A673 (cell line): ENCODE measurements around the gene TTLL7.

Experiments
- EZH2 ChIP-seq: fragments of 200-600 bp; sonication (generic); IDR thresholded peaks from 2 replicates; pipeline ENCODE4 v1.6.1; 2017; ENCODE audit warnings: borderline replicate concordance, low read depth, mild to moderate bottlenecking, mixed read lengths, antibody characterized with exemption, low read length; ENCODE audit not compliant: poor library complexity, severe bottlenecking
- TF ChIP-seq, protein P1 (sequence below): fragments of 300-800, 200-600 bp; sonication (generic); conservative IDR thresholded peaks from 2 replicates; pipeline ENCODE4 v1.5.1; 2017; ENCODE audit warnings: low read depth, mild to moderate bottlenecking, antibody characterized with exemption, low read length, moderate library complexity, mixed read lengths

DNA sequence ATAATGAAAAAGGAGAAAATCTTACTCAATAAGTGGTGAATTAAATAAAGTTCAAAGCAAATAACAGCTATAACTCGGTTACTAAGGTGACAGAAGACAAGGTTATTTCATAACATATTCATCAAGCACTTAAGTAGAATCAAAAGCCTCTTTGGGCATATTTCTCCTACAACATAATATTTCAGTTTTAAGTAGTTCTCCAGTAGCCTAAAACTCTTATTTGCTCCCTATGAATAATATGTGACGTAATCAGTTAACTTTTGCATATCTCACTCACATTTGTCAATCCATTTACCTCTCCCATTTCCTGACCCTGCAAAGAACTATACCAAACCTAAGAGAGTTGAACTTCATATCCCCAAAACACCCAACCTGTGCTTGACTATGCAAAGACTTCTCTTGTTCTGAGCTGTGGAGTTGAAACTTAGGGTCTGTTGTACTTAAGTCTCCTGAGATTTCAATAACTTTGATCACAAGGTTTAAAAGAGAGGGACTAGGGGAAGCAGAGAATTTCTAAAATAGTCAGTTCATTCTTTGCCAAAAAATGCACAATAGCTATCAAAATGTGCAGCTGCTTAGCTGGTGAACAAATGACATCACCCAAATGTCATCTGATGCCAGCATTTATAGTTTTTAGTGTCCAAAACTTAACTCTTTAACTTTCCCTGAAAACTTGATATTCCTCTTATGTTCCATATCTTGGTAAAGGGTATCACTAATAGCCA is 37.2 kb downstream of the TTLL7 start:
- TF ChIP-seq, protein P1, sequence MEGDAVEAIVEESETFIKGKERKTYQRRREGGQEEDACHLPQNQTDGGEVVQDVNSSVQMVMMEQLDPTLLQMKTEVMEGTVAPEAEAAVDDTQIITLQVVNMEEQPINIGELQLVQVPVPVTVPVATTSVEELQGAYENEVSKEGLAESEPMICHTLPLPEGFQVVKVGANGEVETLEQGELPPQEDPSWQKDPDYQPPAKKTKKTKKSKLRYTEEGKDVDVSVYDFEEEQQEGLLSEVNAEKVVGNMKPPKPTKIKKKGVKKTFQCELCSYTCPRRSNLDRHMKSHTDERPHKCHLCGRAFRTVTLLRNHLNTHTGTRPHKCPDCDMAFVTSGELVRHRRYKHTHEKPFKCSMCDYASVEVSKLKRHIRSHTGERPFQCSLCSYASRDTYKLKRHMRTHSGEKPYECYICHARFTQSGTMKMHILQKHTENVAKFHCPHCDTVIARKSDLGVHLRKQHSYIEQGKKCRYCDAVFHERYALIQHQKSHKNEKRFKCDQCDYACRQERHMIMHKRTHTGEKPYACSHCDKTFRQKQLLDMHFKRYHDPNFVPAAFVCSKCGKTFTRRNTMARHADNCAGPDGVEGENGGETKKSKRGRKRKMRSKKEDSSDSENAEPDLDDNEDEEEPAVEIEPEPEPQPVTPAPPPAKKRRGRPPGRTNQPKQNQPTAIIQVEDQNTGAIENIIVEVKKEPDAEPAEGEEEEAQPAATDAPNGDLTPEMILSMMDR: no peak
- TF ChIP-seq EZH2: no peak
